HG03460 (cell line): ENCODE data around the gene LSMEM2.
"Not testable (repeated sequence)": the region's sequence is repeated elsewhere in the genome, so short reads cannot be mapped to it uniquely, and the experiment has no call there.

Experiments
- ATAC-seq: cut with Tn5 transposase; IDR thresholded peaks from one replicate; pipeline ENCODE4 v1.9.1; 2021; ENCODE audit not compliant: unreplicated experiment

LSMEM2 gene

DNA sequence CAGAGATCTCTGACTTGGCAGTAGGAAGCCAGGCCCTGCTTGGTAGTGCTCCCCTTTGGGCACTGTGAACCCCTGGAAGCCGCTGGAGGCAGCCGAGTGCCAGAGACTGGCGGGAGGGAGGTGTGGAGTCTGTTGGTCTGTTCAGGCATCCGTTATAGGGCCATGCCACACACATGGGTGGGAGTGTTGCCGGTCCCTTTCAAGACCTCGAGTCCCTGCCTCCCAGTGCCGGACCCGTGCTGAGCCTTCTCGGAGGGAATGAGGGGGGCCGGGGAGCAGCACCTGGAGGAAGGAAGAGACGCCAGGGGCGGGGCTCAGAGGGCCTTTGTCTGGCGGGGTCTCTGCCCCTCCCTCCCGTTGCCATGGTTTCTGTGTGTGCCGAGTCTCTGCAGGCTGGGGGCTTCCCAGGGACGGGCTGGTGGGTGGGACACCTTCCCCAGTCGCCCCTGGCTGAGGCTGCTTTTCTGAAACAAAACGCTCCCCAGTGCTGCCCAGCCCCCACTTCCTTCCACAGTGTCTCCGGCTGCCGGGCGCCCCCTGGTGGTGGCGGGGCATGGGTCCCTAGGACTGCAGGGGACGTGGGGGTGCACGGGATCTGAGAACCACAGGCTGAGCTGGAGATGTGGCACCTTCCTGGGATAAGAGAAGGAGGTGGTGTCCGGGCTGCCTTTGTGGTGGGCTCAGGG lies 32.9 kb upstream of the LSMEM2 start:
- peak; percentile 74 for ATAC-seq

DNA sequence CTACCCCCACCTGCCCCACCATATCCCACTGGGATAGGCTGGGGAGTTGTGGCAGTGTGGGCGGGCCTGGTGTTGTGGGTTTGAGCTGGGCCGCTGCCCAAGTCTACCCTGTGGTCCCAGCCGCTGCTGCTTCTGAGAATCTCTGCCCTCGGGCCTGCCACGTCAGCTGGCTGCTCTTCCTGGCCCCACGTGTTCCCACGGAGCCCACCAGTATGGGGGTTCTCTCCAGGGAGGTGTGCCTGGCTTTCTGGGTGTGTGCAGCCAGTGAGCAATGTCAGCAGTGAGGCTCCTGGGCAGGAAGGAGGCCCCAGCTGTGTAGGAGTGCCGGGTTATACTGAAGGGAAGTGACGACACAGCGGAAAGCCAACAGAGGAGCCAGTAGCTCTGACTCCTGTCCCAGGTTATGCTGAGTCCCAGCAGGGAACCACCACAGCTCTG lies 32.4 kb upstream of the LSMEM2 start:
- ATAC-seq = peak; percentile 39

DNA sequence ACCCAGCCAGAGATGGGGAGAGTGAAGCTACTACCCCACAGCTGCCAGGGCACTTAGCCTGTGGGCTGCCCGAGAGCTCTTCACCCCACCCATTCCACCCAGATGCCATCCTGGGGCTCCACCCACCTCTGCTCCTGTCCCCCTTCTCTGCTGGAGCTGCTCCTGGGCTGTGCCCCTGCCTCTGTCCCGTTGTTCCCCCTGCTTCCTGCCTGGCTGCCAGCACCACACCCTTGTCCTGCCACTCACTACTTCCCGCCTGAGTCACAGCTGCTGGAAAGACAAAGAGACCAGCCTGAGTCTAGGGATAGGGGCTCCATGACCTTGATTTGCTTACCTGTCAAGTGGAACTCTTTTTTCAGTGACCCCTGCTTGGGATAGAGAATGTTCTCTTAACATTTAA lies 30.5 kb upstream of the LSMEM2 start:
- no peak for ATAC-seq

DNA sequence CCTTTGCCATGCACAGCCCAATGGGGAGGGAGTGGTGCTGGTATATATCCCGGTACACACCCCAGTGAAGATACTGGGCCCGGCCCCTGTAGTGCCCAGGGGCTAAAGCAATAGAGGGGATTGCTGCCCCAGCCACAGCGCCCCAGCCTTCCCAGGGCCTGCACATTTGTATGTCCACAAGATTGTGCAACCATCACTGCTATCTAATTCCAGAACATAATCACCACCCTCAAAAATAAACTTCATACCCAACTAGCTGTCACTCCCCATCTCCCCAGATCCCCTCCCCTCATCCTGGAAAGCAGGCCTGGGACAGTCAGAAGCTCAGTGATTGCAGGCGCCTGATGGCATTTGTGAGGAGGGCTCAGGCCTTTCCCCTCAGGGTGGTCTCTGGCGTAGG lies 29.4 kb upstream of the LSMEM2 start:
- ATAC-seq = no peak

DNA sequence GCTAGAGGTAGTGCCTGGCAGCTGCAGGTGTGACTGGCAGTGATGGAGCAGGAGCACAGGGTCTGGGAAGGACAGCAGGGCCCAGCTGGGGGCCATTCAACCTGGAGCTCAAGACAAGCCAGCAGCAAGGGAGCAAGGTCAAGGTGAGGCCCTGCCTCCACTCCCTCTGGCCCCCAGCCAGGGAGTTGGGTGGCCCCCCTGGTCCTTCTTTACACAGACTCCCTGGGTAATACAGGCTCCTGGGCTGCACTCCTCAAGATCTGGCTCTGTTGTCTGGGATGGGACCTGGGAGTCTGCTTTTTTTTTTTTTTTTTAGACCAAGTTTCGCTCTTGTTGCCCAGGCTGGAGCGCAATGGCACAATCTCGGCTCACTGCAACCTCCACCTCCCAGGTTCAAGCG lies 28.4 kb upstream of the LSMEM2 start:
- ATAC-seq = no peak

DNA sequence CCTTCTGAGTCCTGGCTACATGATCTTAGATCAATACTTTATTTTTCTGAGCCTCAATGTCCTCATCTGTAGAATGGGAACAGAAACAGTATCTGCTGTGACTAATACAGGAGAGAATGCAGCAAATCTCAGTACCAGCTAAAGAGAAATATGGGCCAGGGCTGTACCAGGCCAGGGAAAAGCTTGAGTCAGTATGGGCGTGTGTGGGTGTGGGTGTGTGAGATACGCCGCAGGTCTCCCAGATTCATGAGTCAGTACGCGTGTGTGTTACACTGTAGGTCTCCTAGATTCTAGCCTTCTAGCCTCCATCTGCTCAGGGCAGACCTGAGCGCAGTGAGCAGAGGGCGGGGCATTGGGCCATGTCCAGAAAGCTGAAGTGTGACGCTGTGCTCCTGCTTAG lies 27.7 kb upstream of the LSMEM2 start:
- no peak for ATAC-seq

- no peak for ATAC-seq
Observed at GRCh38 chr3:50254577-50255250, 24.2 kb upstream of the LSMEM2 start.

DNA sequence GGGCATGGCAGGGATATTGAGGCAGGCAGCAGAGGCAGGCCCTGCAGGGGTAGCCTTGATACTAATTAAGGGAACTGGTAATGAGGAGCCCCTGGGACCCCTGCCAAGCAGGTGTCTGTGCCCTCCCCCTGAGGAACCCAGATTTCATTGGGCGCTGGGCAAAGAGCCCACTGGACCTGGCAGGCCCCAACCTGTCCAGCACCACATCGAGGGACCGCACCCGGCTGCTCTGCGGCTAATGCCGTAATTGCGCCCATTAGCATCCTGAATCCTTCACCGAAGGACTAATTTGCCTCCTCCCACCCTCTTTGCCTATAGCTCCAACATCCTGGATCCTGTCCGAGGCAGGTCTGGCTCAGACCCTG lies 23.7 kb upstream of the LSMEM2 start:
- ATAC-seq = no peak

GRCh38 chr3:50256978-50257890 lies 21.7 kb upstream of the LSMEM2 start:
- ATAC-seq = no peak

DNA sequence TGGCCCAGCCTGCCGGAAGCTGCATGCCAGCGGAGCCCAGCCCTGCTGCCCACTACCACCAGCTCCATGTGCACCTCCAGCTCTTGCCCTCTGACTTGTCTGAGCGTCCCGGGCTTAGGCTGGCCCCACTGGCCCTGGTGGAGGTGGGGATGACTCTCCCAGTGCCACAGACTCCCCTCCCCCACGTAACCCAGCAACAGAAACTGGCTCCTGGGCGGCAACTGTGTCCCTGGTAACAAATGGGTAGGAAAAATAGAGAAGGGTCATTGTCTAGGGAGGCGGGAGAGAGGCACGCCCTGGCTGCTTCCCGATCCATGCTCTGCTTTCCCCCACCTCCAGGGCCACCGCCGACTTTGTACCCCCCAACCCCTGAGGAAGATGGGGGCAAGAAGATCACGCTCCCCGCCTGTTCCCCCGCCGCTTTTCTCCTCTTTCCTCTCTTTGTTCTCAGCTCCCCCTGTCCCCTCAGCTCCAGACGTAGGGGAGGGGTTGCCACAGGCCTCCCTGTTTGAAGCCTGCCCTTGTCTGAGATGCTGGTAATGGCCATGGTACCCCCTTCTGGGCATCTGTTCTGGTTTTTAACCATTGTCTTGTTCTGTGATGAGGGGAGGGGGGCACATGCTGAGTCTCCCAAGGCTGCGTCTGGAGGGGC lies 20.7 kb upstream of the LSMEM2 start:
- no peak for ATAC-seq

- ATAC-seq = no peak
Observed at GRCh38 chr3:50258979-50259378, 19.9 kb upstream of the LSMEM2 start.

- ATAC-seq = peak; percentile 9
Observed at GRCh38 chr3:50259432-50260026, 19.4 kb upstream of the LSMEM2 start.

DNA sequence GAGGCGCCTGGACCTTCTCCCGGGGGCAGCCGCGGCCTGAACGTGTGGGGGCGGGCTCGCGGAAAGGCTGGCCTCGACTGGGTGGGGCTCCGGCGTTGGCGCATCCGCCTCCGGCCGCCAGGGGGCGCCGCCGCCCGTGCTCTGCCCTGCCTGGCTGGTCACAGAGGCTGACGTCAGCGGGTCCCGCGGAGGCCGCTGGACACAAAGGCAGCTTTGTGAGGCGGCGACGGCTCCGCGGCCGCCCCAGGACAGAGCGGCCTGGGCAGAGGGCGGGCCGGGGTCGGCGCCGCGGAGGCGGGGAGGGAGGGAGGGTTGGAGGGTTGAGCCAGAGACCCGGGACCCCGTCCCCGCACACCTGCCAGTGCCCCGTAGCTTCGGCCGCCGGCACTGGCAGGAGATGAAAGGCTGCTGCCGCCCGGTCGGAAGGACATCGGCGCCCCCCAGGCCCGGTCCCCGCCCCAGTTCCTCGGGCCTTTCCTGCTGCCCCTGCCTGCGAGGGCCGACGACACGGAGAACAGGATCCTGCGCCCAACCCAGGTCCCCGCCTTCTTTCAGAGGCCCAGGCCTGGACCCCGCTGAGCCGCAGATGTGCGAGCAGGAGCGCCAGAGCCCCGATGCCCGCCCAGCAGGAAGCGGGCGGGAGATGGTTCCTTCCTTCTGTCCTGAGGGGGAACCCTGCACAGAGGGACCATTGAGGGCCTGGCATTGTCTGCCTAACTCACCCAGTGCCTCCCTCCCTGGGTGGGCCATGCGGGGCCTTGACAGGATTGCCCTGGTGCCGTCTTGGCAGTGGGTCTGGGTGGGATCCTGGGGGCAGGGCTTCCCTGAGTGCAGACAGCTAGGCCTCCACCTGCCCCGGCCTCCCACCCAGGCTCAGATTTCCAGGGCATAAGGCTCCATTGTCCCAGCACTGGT lies 18.6 kb upstream of the LSMEM2 start:
- ATAC-seq = peak; percentile 80

DNA sequence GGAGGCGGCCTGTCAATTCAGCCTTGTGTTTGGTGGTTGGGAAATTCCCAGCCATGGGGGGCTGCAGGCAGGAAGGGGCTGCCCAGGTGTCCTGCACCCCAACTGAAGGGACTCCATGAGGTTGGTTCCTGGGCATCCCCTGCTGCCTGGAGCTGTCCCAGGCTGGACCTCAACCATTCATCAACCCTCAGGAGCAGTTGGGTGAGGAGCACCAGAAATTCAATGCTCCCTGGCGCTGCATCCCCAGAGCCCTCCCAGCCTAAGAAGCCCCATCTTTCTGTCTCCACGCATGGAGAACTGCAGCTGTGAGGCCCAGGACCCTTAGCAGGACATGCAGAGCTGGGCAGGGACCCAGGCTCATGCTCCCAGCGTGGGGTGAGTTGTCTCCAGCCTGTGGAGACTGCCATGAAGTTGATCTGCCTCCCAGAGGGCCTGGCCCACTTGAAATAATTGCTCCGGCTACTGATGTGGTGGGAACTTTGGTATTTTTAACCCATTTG lies 17.9 kb upstream of the LSMEM2 start:
- ATAC-seq = no peak

DNA sequence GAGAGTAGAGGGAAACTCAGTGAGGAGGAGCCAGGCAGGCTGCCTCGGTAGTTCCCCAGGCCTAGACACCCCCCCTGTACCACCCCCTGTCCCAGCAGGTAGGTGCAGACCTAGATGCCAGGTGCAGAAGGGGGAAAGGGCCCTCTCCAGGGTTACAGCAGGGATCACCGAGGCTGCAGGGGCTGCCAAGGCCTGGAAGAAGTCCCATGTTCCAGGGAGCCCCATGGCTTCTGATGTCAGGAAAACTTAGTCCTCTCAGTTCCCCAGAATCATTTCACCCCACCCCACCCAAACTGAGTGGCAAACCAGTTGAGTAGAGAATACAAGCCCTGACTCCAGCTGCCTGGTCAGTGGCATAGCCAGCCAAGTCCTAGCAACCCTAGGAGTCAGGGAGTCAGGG lies 17.4 kb upstream of the LSMEM2 start:
- no peak for ATAC-seq

DNA sequence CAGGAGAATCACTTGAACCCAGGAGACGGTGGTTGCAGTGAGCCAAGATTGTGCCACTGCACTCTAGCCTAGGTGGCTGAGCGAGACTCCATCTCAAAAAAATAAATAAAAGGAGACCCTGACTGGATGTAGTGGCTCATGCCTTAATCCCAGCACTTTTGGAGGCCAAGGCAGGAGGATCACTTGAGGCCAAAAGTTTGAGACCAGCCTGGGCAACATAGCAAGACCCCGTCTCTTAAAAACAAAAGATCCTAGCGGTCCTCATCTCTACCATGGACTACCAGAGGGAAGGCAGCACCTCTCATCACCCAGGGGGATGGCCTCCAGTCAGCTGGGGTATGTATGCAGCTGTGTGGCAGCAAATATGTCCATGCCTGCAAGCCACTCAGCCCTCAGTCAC lies 16.7 kb upstream of the LSMEM2 start:
- not testable (repeated sequence) for ATAC-seq

- no peak for ATAC-seq
Observed at GRCh38 chr3:50262778-50263177, 16.1 kb upstream of the LSMEM2 start.

DNA sequence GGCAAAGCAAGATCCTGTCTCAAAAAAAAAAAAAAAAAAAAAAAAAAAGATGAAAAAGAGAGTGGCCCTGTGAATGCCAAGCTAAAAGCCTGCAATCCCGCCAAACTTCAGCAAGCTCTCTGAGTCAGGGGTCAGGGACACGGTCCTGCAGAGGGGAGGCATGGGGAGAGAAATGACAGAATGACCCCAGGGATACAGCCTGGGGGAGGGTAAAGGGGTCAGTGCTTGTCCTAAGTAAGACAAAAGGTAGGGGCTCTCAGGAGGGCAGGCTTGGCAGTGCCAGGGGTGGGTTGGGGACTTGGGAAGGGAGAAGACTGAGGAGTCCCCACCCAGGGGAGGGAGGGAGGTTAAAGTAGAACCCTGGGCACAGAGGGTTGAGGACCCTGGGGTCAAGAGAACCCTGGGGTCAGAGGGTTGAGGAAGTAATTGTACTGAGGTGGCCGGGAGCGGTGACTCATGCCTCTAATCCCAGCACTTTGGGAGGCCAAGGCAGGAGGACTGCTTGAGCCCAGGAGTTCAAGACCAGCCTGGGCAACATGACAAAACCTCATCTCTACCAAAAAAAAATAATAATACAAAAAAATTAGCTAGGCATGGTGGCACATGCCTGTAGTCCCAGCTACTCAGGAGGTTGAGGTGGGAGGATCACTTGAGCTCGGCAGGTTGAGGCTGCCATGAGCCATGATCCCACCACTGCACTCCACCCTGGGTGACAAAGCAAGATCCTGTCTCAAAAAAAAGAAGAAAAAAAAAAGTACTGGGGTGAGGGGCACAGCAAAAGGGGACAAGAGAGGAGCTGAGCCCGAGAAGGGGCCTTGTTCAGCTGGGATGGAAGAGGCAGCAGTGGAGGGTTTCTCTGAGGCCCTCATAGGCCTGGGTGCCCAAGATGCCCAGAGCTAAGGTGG lies 15.2 kb upstream of the LSMEM2 start:
- no peak for ATAC-seq
